LNCAP (cell line): ENCODE data around the gene PPP1R14C.

Experiments
- CTCF ChIP-seq: fragments of 450-650 bp; IDR thresholded peaks from 2 replicates; pipeline ENCODE4 v1.5.1; 2017; ENCODE audit warnings: mild to moderate bottlenecking

PPP1R14C gene

DNA sequence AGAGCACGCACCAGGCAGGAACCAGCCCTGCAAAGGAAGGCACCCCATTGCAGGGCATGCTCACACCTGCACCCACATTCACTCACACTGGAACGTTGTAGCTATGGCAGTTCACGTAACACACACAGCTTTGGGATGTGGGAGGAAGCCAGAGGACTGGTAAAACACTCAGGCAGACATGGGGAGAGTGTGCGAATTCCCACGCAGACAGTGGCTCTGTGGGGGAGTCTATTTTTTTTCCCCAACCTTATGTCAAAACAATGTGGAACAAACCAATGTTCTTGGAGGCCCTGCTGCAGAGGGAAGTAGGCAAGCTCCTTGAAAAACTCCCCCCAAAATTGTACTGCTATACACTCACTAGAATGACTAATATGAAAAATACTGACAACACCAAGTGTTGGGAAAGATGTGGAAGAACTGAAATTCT is 91.0 kb downstream of the PPP1R14C start:
- TF ChIP-seq CTCF: no peak

- no peak for TF ChIP-seq CTCF
These were observed 92.4 kb downstream of the PPP1R14C start for GRCh38 chr6:150235218-150235617.

DNA sequence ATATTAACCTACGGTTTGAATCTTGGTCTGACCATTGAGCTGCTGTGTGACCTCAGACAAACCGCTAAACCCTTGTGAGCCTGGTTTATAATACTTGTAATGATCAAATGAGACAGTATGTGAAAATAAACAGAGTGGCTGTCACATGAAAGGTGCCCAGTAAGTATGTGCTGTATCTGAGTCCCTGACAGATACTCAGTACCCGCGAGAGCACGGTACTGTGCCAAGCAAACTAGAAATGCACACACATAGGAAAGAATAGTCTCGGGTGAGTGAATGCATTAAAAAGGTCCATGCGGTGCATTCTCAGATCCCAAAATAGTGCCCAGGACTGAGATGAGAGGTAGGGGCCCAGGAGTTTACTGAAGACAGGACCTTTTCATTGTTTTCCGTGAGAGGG is 93.3 kb downstream of the PPP1R14C start:
- no peak for TF ChIP-seq CTCF

- no peak for TF ChIP-seq CTCF
These were observed 93.7 kb downstream of the PPP1R14C start for GRCh38 chr6:150236544-150236943.

DNA sequence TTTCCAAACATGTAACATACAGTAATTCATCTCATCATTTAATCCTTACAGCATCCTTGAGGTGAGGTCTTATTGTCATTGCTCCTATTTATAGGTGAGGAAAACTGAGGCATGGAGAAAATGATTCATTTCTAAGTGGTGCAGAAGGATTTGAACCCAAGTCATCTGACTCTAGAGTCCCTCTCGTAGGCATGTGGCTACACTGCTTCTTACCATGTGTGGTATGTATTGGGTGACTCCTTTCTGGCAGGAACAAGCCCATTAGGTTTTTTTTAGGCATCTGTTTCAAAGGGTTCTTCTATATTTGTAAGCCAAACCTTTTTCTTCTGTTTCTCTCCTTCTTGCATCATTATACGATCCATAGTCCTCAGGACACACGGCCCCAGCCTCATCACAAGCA is 94.8 kb downstream of the PPP1R14C start:
- no peak for TF ChIP-seq CTCF

- TF ChIP-seq CTCF: no peak
These were observed 95.5 kb downstream of the PPP1R14C start for GRCh38 chr6:150238336-150238741.

- TF ChIP-seq CTCF: no peak
These were observed 96.1 kb downstream of the PPP1R14C start for GRCh38 chr6:150238846-150239407.
